MV-4-11 (cell line): ENCODE measurements around the gene METTL1.

Experiments used
- DNase-seq: peaks from one replicate; lab custom pipeline; 2025; lab: John Stamatoyannopoulos, UW

Gene METTL1

DNA sequence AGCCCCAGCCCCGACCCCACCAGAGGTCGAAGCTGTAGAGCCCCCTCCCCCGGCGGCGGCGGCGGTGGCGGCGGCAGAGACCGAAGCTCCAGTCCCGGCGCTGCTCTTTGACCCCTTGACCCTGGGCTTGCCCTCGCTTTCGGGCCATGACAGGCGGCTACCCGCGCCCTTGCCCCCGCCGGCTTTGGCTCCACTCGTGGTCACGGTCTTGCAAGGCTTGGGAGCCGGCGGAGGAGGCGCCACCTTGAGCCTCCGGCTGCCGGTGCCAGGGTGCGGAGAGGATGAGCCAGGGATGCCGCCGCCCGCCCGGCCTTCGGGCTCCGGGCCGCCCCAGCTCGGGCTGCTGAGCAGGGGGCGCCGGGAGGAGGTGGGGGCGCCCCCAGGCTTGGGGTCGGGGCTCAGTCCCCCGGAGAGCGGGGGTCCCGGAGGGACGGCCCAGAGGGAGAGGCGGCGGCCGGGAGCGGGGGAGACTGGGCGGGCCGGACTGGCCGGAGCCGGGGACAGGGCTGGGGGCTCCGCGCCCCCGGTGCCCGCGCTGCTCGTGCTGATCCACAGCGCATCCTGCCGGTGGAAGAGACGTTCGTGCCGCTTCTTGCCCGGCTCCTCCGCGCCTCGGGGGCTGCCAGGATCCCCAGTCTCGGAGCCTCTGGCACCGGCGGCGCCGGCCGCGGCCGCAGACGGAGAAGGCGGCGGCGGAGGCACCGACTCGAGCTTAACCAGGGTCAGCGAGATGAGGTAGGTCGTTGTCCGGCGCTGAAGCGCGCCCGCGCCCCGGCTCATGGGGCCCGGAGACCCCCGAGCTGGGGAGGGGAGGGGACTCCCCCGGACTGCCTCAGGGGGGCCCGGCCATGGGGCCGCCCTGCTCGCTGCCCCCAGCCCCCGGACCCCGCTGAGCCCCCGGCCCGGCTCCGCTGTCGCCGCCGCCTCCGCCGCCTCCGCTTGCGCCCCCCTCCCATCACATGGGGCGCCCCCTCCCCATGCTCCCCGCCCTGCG lies 34.1 kb downstream of the METTL1 start:
- no peak for DNase-seq

DNA sequence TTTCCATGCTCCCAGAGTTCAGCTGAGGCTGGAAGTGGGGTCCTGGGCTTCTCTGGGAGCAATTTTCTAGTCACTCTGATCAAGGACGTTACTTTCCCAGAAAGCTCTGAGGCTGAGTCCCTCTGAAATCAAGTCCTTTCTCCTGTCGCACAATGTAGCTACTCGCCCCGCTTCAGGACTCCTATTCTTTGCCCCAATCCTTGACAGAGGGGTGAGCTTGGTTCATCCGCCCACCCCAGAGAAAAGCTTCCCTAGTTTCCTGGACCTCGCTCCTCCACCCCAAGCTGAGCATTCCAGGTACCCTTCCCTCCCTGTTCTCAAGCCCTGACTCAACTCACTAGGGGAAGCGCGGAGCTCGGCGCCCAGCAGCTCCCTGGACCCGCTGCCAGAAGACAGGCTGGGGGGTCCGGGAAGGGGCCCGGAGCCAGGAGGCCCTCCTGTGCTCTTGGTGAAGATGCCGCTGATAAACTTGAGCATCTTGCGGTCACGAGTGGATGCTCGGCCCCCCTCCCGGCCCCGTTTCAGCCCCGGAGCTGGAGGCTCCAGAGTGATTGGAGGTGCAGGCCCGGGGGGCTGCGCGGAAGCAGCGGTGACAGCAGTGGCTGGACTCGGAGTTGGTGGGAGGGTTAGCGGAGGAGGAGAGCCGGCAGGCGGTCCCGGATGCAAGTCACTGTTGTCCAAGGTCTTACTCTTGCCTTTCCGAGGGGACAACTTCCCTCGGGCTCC lies 35.0 kb downstream of the METTL1 start:
- DNase-seq = no peak

DNA sequence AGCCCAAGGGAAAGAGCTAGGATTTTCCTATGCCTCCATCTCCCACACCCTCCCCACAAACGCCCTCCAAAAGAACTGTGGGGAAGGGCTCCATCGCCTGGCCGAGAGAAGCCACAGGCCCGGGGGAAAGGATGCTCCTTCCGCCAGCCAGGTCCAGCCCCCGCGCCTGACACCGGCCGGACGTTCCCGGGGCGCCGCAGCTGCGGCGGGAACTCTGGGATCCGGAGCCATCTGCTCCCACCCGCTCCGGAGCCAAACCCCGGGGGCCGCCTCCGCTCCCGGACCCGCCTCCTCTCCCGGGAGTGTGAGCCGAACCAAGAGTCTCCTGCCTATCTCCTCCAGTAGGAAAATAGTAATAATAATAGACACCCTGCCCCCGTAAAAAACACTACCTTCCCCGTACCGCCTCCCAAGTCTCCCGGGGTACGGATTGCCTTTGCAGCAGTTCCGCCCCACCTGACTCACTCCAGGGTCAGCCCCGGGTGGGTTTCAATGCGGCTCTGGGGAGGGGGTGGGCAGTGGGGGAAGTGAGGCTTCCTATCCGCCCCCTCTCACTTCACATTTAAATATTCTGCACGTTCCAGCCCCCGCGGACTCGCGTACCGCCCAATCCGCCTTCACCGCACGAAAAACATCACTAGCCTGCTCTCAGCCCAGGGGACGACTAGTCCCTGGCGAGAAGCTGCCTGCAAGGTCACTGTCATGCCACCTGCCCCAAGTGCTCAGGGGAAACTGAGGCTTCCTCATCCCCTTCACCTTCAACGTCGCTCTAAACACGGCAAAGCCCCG lies 35.8 kb downstream of the METTL1 start:
- no peak for DNase-seq

DNA sequence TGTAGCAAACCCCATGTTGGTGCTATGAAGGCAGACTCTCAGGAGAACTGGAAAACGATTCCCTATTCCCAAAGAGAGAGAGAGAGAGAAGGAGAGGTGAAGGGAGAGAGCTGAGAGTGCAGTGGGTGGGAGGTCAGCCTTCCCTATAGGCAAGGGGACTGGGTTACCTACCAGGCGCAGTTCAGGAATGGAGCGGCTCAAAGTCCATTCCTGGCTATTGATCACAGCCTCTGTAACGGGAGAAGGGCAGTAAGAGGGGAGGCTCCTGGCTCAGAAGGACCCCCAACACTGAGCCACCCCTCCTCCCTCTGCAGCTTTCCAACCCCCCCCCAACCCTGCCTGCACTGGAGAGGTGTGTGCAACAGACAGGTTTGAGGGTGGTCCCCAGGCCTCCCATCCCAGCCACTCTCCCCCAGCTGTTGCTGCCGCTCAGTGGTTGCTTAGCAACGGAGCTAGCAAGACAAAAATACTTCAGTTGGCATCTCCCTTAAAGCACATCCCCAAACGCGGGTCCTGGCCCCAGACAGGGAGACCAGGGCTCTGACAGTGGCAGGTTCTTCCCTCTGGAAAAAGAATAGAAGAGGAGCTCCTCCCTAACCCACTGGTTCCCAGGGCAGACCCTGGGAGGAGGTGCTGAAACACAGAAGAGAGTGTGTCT lies 36.6 kb downstream of the METTL1 start:
- no peak for DNase-seq

DNA sequence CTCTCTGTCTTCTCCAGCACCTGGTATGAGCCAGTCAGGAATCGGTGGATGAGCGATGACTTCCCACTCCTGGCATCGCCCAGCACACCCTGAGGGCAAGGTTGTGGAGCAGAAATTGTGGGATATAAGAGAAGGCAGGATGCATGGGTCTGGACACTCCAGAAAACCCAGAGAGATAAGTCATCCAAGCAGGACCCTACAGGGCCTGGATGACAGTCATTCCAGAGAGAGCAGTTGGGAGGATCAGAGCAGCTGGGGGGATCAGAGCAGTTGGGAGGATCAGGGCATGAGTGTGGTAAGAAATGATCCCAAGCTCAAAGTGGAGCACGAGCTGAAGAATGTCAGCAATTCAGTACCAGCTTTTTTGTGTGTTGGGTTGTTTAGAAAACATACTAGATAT lies 37.3 kb downstream of the METTL1 start:
- DNase-seq = no peak

DNA sequence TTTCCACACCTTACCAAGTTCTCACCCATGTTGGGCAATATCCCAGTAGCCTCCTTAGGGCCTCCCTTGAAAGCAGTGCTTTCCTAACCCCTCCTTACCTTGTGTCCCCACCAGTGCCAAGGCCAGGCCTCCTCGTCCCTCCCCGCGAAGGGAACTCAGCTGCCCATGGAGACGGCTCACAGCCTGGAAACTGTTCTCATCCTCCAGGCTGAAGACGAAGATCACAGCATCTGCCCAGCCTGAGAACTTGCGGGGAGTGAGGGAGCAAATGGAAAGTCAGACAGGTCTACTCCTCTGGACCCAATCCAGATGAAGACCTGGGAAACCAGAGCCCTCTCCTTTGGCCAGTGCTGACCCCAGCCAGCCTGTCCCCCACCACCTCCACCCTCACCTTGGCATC lies 38.0 kb downstream of the METTL1 start:
- no peak for DNase-seq

DNA sequence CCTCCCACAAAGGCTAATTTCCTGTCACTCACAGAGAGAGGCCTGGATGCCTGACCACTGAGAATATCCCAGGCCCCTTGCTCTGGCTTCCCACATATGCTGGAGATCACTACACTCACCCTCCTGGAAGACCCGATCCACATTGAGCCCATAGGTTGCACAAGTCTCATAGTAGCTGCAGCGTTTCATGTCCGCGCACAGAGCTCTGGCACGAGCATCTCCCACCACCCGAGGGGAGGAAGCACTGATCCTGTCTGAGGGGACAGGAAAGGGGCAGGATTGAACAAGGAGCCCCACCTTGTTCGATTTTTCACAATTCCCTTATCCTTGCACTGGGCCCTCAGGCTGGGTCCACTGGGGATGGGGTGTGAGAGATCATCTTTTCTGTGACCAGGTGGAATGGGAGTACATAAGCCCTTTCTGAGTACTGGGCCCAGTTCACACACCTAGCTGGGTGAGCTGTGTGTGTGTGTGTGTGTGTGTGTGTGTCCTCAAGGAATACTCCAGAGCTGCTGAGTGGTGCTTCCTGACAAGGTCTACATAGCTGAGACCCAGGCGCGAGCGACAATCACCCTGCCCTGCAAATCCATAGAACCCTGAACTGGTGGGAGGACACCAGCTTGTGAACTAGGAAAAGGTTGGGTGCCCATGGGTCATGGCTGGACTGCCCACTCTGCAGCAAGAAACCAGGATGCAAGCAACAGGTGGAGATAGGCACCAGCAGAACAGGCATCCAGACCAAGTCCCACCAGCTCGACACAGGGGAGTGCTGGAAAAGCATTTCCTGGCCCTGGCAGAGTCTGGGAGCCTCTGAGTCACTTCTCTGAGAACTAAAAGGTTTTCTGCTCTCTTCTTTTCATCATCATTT lies 38.9 kb downstream of the METTL1 start:
- no peak for DNase-seq

DNA sequence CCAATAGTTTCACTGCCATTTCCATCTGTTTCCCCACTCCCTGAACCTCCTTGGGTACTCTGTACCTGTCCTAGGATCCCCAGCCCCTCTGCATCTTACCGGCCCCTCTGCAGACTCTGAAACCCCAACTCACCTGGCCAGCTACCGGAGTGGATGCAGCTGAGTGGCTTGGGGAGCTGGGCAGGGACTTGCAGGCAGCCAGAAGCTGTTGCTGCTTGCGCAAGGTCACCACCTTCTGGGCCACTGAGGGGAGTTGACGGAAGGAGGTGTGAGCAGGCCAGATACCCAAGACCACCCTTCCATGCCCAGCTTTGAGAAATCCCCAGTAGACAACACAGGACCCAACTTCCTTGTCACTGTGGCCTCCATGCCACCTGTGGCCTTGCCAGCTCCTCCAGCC lies 39.6 kb downstream of the METTL1 start:
- no peak for DNase-seq

DNA sequence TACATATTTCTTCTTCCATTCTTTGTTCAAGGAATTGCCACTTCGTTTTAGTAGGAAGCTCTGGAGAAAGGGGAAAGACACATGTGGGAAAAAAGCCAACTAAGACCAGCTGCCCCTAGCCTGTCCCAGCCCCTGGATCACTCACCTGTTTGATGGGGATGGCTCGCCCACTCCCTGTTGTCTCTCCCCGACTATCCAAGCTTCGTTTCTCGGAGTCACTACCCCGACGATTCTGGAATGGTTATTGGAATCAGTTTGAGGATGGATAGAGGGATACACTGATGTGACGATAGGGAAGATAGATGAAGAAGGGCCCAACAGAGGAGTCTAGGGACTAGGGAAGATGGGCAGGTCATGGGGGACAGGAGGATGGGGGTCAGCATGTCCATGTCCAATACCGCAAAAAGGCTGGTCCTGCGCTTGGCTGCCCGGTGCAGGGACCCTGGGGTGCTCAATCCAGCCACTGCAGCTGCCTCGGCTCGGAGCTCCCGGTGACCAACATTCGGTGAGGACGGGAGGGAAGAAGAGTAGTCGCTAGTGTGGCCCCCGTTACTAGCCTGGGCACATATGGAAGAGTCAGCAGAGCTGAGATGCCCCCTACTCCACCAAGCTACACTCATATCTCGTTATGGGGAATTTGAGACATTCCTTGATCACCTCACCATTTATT lies 40.4 kb downstream of the METTL1 start:
- DNase-seq = no peak

DNA sequence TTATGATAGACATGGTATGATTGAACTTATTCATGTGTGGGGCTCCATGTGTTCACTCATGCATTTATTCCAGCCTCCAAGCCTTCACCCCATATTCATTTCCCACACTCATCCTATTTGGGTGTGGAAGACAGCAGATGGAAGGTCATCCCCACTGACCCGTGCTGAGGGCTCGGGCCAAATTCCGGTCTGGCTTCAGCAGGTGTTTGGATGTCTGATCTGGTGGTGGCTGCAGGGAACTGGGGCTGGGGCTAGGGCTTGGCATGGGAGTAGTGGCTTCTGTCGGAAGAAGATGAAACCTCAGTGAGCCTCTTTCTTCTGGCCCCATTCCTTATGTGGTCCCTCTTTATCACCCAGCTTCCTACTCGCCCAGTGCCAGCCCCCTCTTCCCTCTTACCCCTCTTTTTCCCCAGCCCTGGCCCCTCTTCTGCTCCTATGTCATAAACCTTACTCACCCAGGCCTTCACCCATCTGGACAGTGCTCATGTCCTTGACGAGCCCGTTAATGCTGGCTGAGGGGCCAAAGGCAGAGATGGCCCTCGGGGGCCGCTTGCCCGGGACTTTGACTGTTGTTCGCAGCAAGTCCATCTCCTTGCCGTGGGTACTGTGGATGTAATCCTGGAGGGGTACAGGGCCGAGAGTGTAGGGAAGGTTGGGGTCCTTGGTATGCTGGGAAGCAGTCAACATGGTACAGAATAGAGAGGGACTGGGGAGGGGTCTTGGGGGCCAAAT lies 41.4 kb downstream of the METTL1 start:
- DNase-seq = no peak

DNA sequence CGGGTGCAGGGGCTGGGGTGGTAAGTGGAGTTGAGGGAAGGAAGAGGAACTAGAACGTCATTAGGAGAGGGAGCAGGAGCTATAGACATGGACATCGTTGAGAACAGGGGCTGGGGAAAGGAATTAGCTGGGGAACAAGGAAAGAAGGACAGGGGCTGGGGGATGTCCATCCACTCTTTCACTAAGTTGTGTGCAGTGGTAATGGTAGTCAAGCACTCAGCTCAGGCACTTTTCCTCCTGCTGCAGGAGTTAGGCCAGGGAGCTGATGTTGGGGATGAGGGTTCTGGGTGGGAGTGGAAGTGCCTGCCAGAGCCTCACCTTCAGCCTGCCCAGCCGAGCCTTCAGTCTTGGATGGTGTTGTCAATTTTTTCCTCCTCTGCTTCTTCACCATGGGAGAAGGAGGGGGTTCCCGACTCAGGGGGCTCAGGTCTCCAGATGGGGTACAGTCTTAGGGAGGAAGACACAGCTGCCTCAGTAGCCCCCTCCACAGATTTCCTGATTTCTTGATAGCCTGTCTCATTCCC lies 42.5 kb downstream of the METTL1 start:
- no peak for DNase-seq

DNA sequence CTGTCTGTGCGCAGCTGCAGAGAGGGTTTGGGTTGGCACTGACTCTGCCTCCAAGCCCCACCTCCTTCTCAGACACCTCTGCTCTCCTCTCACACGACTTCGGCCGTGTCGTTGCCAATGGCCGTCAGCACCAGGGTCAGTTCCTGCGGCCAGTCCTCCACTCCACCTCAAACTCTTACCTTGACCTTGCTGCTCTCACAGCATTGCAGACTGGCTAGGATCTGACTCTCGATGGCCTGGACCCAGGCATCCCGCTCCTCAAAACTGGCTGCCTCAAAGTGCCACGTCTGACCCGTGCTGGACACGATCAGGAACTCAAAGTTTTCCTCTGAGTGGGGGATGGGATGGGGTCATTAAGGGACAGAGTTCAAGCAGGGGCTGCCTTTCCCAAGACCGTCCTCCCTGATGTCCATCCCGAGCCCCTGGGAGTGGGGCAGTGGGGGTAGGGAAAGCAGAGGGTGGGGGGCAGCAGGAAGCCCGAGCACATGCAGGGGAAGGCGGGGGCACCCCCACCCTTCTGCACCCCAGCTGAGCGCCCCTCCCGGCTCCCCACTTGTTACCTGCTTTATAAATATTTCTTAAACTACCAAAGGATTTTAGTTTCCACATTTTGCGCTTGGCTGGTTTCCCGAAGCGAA lies 44.0 kb downstream of the METTL1 start:
- no peak for DNase-seq

DNA sequence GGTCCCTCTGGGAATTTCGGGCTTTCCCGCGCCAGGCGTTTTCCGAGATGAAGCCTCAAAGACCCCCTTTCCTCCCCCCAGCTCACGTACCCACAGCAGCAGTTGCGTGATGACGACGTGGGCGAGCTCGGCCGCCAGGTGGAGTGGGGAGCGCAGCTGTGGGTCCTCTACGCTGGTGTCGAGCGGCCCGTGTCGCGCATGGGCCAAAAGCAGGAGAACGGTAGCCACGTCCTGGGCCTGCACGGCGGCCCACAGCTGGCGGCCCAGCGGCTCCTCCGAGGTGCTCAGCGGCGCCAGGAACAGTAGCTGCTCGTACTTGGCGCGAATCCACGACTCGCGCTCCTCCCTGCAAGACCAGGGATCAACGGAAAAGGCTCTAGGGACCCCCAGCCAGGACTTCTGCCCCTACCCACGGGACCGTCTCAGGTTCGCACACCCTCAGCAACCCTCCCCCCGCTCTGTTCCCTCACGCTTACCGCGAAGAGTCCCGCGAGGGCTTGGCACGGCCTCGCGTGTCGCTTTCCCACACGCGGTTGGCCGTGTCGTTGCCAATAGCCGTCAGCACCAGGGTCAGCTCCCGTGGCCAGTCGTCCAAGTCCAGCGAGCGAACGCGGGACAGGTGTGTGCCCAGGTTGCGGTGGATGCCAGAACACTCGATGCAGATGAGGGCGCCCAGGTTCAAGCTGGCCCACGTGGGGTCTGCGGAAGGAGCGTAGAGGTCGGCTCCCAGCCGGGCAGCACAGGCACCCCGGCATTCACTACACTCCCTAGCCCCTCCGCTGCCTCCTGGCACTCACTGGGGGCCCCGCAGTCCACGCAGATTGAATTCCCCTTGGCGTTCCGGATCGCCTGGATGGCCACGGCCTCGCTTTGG lies 44.8 kb downstream of the METTL1 start:
- no peak for DNase-seq

DNA sequence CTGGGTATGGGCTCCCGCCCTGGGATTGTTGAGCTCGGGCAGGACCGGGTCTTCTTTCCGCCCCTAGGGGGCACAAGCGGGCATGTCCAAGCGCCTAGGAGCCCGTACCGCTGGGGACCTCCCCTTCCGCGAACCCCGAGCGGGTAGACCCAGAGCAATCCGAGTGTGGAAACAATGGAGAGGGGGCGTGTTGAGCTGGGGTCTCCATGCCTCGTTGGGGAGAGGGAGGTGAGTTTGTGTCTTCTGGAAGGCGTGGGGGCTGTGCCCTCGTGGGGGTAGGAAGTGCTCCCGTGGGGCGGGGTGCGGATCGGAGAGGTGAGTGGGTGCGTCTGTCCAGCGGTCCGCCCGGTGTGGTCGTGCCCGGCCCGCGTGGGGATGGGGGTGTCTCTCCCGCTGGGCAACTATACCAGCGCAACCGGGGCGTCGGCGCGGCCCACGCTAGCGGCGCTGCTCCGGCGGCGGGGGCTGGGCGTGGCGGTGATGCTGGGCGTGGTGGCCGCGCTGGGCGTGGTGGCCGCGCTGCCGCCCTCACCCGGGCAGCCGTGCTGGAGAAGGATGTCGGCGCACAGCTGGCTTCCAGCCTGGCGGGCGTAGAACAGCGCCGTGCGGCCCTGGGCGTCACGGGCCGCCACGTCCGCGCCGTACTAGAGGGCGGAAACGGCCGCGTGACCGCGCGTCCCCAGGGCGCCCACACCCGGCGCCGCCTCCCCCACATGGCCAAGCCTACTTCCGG lies 45.6 kb downstream of the METTL1 start:
- DNase-seq = no peak

DNA sequence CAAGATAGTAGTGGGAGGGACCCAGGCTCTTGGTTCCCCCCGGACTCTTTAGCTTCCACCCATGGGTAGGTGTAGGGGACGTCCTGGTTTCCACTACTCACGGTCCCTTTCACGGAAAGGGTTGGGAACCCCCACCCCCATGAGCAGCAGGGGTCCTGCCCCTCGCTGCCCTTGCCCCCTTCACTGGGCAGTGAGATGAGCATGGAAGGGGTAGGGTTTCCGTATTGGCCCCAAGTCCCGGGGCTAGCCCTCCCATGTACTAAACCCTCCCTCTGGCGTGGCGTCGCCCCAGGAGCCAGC lies 46.1 kb downstream of the METTL1 start:
- no peak for DNase-seq

DNA sequence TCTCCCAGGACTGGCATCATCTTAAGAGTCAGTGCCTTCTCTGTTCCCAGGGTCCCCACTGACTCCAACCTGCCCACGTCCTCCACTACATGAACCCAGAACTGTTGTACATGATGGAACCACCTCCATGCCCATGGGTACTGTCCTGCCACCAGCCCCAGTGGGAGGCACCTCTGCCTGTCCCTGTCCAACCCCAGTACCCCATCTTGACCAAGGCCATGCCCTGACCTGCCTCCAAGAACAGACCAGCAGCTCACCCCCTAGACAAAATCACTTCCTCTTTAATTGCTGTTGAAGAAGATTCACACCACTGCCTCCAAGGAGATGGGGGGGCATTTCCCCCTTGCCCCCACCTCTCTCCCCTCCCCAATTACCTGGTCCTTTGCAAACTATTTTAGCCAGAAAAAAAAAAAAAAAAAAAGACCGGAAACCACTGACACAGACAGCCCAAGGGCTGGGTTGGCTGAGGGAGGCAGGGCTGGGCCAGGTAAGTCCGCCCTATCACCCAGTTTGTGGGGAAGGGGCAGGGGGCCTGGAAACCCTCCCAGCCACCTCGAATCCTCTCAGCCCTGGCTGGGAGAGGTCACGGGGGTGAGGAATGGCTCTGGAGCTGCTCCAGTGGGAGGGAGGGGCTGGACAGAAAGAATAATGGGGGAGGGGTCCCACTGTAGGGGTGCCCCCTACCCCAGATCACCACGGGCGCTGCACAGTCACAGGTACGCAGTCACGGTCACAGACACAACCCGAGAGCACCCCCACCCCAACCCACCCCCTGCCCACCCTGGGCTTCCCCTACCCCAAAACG lies 46.8 kb downstream of the METTL1 start:
- DNase-seq = peak; percentile 3
